ENCODE results near the gene CRISPLD2.
"Not testable (repeated sequence)": the region's sequence is repeated elsewhere in the genome, so short reads cannot be mapped to it uniquely, and the experiment has no call there.

Gene CRISPLD2

GRCh38 chr16:84933774-84934631 lies 114.2 kb downstream of the CRISPLD2 start:
- DNase-seq, result no peak

GRCh38 chr16:84937196-84938005 lies 117.6 kb downstream of the CRISPLD2 start:
- no peak for DNase-seq

- not testable (repeated sequence) for DNase-seq
Observed at GRCh38 chr16:84938616-84939015, 118.8 kb downstream of the CRISPLD2 start.

GRCh38 chr16:84940670-84941551 lies 121.1 kb downstream of the CRISPLD2 start:
- DNase-seq, result no peak

- DNase-seq, result no peak
Observed at GRCh38 chr16:84941921-84942320, 122.1 kb downstream of the CRISPLD2 start.

- no peak for DNase-seq
Observed at GRCh38 chr16:84942786-84943185, 123.0 kb downstream of the CRISPLD2 start.

- DNase-seq, result no peak
Observed at GRCh38 chr16:84943620-84944019, 123.8 kb downstream of the CRISPLD2 start.

GRCh38 chr16:84947022-84947421 lies 127.2 kb downstream of the CRISPLD2 start:
- no peak for DNase-seq

GRCh38 chr16:84947996-84948850 lies 128.4 kb downstream of the CRISPLD2 start:
- no peak for DNase-seq

GRCh38 chr16:84948851-84949610 lies 129.2 kb downstream of the CRISPLD2 start:
- DNase-seq, result no peak

- DNase-seq, result no peak
Observed at GRCh38 chr16:84949772-84950436, 130.1 kb downstream of the CRISPLD2 start.

GRCh38 chr16:84950906-84951305 lies 131.1 kb downstream of the CRISPLD2 start:
- DNase-seq, result peak; percentile 24

- peak; percentile 78 for DNase-seq
Observed at GRCh38 chr16:84952335-84953189, 132.8 kb downstream of the CRISPLD2 start.

GRCh38 chr16:84953190-84953746 lies 133.5 kb downstream of the CRISPLD2 start:
- no peak for DNase-seq

- DNase-seq, result no peak
Observed at GRCh38 chr16:84955427-84955826, 135.6 kb downstream of the CRISPLD2 start.

GRCh38 chr16:84957192-84957591 lies 137.4 kb downstream of the CRISPLD2 start:
- DNase-seq, result no peak

- DNase-seq, result no peak
Observed at GRCh38 chr16:84957792-84958191, 138.0 kb downstream of the CRISPLD2 start.

All from stimulated activated CD4-positive, alpha-beta T cell treated with anti-CD3 and anti-CD28 coated beads, Interleukin-4, amount 100 ng/mL, for 24 hours (primary cell).